GM23338 (cell line): ENCODE data around the gene PTPRN2. TPM values are rescaled to one million over a fixed set of nuclear protein-coding genes. Genes with fewer than 3 reads are reported as not detected.

ENCODE experiments used
- ATAC-seq: fragments of 200-7000 bp; cut with Tn5 transposase; 3 replicates; pipeline ENCODE4 v1.9.1; 2020
- DNase-seq: peaks from one replicate; pipeline ENCODE4 v3.0.0-alpha.2; 2015; ENCODE audit warnings: low spot score
- H2AFZ ChIP-seq: fragments of 200-600 bp; sonication (generic); 2 replicates; pipeline ENCODE4 v1.8.0; 2016; ENCODE audit warnings: antibody characterized with exemption, mild to moderate bottlenecking, moderate library complexity
- H3F3A ChIP-seq: fragments of 200-600 bp; sonication (generic); replicated peaks from 2 replicates; pipeline ENCODE4 v1.8.0; 2017; ENCODE audit warnings: antibody characterized with exemption, mixed run types, low read depth
- H3K27ac ChIP-seq: fragments of 200-600 bp; sonication (generic); 2 replicates; pipeline ENCODE4 v1.6.1; 2016; ENCODE audit warnings: low read depth
- H3K27me3 ChIP-seq: fragments of 200-600 bp; sonication (generic); 2 replicates; pipeline ENCODE4 v1.8.0; 2016; ENCODE audit warnings: mild to moderate bottlenecking, mixed run types, moderate library complexity; ENCODE audit not compliant: insufficient read depth
- H3K36me3 ChIP-seq: fragments of 200-600 bp; sonication (generic); 2 replicates; pipeline ENCODE4 v1.8.0; 2016; ENCODE audit warnings: mild to moderate bottlenecking; ENCODE audit not compliant: insufficient read depth
- H3K4me1 ChIP-seq: fragments of 200-600 bp; sonication (generic); 2 replicates; pipeline ENCODE4 v1.8.0; 2016; ENCODE audit warnings: mild to moderate bottlenecking, moderate library complexity; ENCODE audit not compliant: insufficient read depth
- H3K4me2 ChIP-seq: fragments of 200-600 bp; sonication (generic); 2 replicates; pipeline ENCODE4 v1.7.1; 2017; ENCODE audit warnings: mixed run types
- H3K4me3 ChIP-seq: fragments of 200-600 bp; sonication (generic); 2 replicates; pipeline ENCODE4 v1.6.1; 2016; ENCODE audit warnings: mixed run types
- H3K79me2 ChIP-seq: fragments of 200-600 bp; sonication (generic); replicated peaks from 2 replicates; pipeline ENCODE4 v1.8.0; 2017; ENCODE audit warnings: mild to moderate bottlenecking; ENCODE audit not compliant: insufficient read depth
- H3K9me2 ChIP-seq: fragments of 200-600 bp; sonication (generic); 2 replicates; pipeline ENCODE4 v1.8.0; 2017; ENCODE audit not compliant: insufficient read depth
- H4K20me1 ChIP-seq: fragments of 200-600 bp; sonication (generic); replicated peaks from 2 replicates; pipeline ENCODE4 v1.8.0; 2017; ENCODE audit warnings: mild to moderate bottlenecking; ENCODE audit not compliant: insufficient read depth
- H3K27ac Mint-ChIP-seq: 2 replicates; pipeline ENCODE4 v1.8.0; 2020; ENCODE audit warnings: inconsistent platforms, mild to moderate bottlenecking, moderate library complexity, mixed read lengths
- H3K27me3 Mint-ChIP-seq: 3 replicates; pipeline ENCODE4 v1.8.0; 2022; ENCODE audit warnings: low read depth, mild to moderate bottlenecking, moderate library complexity, mixed read lengths, inconsistent platforms; ENCODE audit not compliant: insufficient read depth, poor library complexity
- H3K36me3 Mint-ChIP-seq: 3 replicates; pipeline ENCODE4 v1.8.0; 2021; ENCODE audit warnings: low read depth, mild to moderate bottlenecking, inconsistent platforms, moderate library complexity, mixed read lengths
- H3K4me1 Mint-ChIP-seq: 3 replicates; pipeline ENCODE4 v1.8.0; 2020; ENCODE audit warnings: mild to moderate bottlenecking, inconsistent platforms, mixed read lengths
- H3K4me3 Mint-ChIP-seq: 3 replicates; pipeline ENCODE4 v1.8.0; 2021; ENCODE audit warnings: moderate library complexity, mild to moderate bottlenecking, inconsistent platforms, mixed read lengths
- H3K9me3 Mint-ChIP-seq: 3 replicates; pipeline ENCODE4 v1.8.0; 2020; ENCODE audit warnings: moderate library complexity, mild to moderate bottlenecking, inconsistent platforms, mixed read lengths
- CTCF ChIP-seq, 2 experiments: fragments of 200-600 bp in 1 of 2; sonication (generic) in 1 of 2; conservative IDR thresholded peaks; 2 replicates each; pipeline versions ENCODE4 v1.5.1 to v1.6.1; 2016 to 2017; ENCODE audit warnings: antibody characterized with exemption in 2 of 2, low read depth in 2 of 2, mild to moderate bottlenecking in 2 of 2, moderate library complexity in 1 of 2
- EZH2 ChIP-seq: fragments of 200-600 bp; sonication (generic); IDR thresholded peaks from one replicate; pipeline ENCODE4 v1.8.0; 2017; ENCODE audit warnings: antibody characterized with exemption, mild to moderate bottlenecking, low read depth; ENCODE audit not compliant: unreplicated experiment
- EZH2phosphoT487 ChIP-seq: fragments of 200-600 bp; sonication (generic); IDR thresholded peaks from one replicate; pipeline ENCODE4 v1.8.1; 2018; ENCODE audit warnings: antibody characterized with exemption; ENCODE audit not compliant: unreplicated experiment
- JUNB ChIP-seq: IDR thresholded peaks from one replicate; pipeline ENCODE4 v1.6.1; 2016; ENCODE audit warnings: antibody characterized with exemption; ENCODE audit not compliant: unreplicated experiment
- NANOG ChIP-seq: IDR thresholded peaks from 2 replicates; pipeline ENCODE4 v1.6.1; 2016; ENCODE audit warnings: antibody characterized with exemption, borderline replicate concordance
- REST ChIP-seq: IDR thresholded peaks from one replicate; pipeline ENCODE4 v1.6.1; 2018; ENCODE audit warnings: antibody characterized with exemption; ENCODE audit not compliant: unreplicated experiment
- STAT1 ChIP-seq: IDR thresholded peaks from one replicate; pipeline ENCODE4 v1.6.1; 2016; ENCODE audit warnings: antibody characterized with exemption; ENCODE audit not compliant: unreplicated experiment
- ZNF114 ChIP-seq: fragments of 250-450 bp; sonication (Bioruptor Pico); IDR thresholded peaks from 2 replicates; pipeline ENCODE4 v1.5.0; 2020; ENCODE audit warnings: mild to moderate bottlenecking, moderate library complexity
- polyA plus RNA-seq: library from polyadenylated mRNA; unstranded; fragments of >200 nt; fragmentation: Nextera tagmentation; extraction: Ambion mirVana; gene quantifications from 2 replicates; pipeline ENCODE4 v1.2.1, GENCODE V29; 2016
- total RNA-seq: library from RNA; depleted of rRNA; stranded (reverse); fragments of >200 nt; shearing (Covaris generic); gene quantifications from 2 replicates; pipeline ENCODE4 v1.2.3, GENCODE V29; 2014
- TF ChIP-seq, protein P1 (sequence below): IDR thresholded peaks from 2 replicates; pipeline ENCODE4 v1.6.1; 2016; ENCODE audit warnings: antibody characterized with exemption
- TF ChIP-seq, protein P2 (sequence below): fragments of 250-450 bp; sonication (Bioruptor Pico); IDR thresholded peaks from 2 replicates; pipeline ENCODE4 v1.5.0; 2020; ENCODE audit warnings: mild to moderate bottlenecking, moderate library complexity

Gene PTPRN2
- total and polyA plus RNA-seq, 2 experiments from 2014 or later: 0.87 to 4.0 TPM

- Histone ChIP-seq H3K4me2 (no peak overlapping the region), H3K36me3 (no peaks in the 10 kb centered on the region; the same call in 1 of the 2 replicates), H2AFZ (no peak overlapping the region), H3K9me2 (no peaks in the 10 kb centered on the region), H3K27ac (no peak overlapping the region), H4K20me1 (no peaks in the 10 kb centered on the region), H3K27me3 (no peaks in the 10 kb centered on the region), H3F3A (no peaks in the 10 kb centered on the region), H3K4me1 (no peaks in the 10 kb centered on the region), H3K79me2 (no peaks in the 10 kb centered on the region), H3K4me3 (no peak overlapping the region)
- DNase-seq: no peak
- Mint-ChIP-seq H3K27ac (no peak overlapping the region), H3K9me3 (no peaks in the 10 kb centered on the region; the same call in 1 of the 3 replicates), H3K4me3 (no peak overlapping the region), H3K4me1 (no peaks in the 10 kb centered on the region), H3K36me3 (peaks cover 50% of the 10 kb centered on the region), H3K27me3 (peaks cover 8% of the 10 kb centered on the region)
- TF ChIP-seq, protein P1, sequence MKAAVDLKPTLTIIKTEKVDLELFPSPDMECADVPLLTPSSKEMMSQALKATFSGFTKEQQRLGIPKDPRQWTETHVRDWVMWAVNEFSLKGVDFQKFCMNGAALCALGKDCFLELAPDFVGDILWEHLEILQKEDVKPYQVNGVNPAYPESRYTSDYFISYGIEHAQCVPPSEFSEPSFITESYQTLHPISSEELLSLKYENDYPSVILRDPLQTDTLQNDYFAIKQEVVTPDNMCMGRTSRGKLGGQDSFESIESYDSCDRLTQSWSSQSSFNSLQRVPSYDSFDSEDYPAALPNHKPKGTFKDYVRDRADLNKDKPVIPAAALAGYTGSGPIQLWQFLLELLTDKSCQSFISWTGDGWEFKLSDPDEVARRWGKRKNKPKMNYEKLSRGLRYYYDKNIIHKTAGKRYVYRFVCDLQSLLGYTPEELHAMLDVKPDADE: no peak
- TF ChIP-seq NANOG (no peak), EZH2 (no peak), ZNF114 (no peak), EZH2phosphoT487 (no peak), CTCF (conservative IDR thresholded peaks at IDR 0.05; ENCODE audit: low read depth in 2 of 2) (no peak), JUNB (no peak), REST (no peak), STAT1 (no peak)
- TF ChIP-seq, protein P2, sequence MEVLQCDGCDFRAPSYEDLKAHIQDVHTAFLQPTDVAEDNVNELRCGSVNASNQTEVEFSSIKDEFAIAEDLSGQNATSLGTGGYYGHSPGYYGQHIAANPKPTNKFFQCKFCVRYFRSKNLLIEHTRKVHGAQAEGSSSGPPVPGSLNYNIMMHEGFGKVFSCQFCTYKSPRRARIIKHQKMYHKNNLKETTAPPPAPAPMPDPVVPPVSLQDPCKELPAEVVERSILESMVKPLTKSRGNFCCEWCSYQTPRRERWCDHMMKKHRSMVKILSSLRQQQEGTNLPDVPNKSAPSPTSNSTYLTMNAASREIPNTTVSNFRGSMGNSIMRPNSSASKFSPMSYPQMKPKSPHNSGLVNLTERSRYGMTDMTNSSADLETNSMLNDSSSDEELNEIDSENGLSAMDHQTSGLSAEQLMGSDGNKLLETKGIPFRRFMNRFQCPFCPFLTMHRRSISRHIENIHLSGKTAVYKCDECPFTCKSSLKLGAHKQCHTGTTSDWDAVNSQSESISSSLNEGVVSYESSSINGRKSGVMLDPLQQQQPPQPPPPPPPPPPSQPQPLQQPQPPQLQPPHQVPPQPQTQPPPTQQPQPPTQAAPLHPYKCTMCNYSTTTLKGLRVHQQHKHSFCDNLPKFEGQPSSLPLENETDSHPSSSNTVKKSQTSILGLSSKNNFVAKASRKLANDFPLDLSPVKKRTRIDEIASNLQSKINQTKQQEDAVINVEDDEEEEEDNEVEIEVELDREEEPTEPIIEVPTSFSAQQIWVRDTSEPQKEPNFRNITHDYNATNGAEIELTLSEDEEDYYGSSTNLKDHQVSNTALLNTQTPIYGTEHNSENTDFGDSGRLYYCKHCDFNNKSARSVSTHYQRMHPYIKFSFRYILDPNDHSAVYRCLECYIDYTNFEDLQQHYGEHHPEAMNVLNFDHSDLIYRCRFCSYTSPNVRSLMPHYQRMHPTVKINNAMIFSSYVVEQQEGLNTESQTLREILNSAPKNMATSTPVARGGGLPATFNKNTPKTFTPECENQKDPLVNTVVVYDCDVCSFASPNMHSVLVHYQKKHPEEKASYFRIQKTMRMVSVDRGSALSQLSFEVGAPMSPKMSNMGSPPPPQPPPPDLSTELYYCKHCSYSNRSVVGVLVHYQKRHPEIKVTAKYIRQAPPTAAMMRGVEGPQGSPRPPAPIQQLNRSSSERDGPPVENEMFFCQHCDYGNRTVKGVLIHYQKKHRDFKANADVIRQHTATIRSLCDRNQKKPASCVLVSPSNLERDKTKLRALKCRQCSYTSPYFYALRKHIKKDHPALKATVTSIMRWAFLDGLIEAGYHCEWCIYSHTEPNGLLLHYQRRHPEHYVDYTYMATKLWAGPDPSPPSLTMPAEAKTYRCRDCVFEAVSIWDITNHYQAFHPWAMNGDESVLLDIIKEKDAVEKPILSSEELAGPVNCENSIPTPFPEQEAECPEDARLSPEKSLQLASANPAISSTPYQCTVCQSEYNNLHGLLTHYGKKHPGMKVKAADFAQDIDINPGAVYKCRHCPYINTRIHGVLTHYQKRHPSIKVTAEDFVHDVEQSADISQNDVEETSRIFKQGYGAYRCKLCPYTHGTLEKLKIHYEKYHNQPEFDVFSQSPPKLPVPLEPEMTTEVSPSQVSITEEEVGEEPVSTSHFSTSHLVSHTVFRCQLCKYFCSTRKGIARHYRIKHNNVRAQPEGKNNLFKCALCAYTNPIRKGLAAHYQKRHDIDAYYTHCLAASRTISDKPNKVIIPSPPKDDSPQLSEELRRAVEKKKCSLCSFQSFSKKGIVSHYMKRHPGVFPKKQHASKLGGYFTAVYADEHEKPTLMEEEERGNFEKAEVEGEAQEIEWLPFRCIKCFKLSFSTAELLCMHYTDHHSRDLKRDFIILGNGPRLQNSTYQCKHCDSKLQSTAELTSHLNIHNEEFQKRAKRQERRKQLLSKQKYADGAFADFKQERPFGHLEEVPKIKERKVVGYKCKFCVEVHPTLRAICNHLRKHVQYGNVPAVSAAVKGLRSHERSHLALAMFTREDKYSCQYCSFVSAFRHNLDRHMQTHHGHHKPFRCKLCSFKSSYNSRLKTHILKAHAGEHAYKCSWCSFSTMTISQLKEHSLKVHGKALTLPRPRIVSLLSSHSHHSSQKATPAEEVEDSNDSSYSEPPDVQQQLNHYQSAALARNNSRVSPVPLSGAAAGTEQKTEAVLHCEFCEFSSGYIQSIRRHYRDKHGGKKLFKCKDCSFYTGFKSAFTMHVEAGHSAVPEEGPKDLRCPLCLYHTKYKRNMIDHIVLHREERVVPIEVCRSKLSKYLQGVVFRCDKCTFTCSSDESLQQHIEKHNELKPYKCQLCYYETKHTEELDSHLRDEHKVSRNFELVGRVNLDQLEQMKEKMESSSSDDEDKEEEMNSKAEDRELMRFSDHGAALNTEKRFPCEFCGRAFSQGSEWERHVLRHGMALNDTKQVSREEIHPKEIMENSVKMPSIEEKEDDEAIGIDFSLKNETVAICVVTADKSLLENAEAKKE (CRISPR knock-in tag): no peak
- no peak for ATAC-seq
Measured at GRCh38 chr7:157854066-157854891, 733.3 kb downstream of the PTPRN2 start.
